HepG2 (cell line): ENCODE data around the gene SLC5A10. TPM values are rescaled to one million over a fixed set of nuclear protein-coding genes. Genes with fewer than 3 reads are reported as not detected.

Experiments
- ARID2 ChIP-seq: sonication (generic); formaldehyde crosslinking; IDR thresholded peaks from 2 replicates; pipeline ENCODE4 v1.8.1; 2022; ENCODE audit warnings: mild to moderate bottlenecking, missing genetic modification reagents, borderline replicate concordance
- ARNT2 ChIP-seq: sonication (generic); formaldehyde crosslinking; IDR thresholded peaks from 2 replicates; pipeline ENCODE4 v1.8.0; 2022; ENCODE audit warnings: mild to moderate bottlenecking, low read depth, missing genetic modification reagents, moderate library complexity
- CEBPZ ChIP-seq: IDR thresholded peaks from 2 replicates; pipeline ENCODE4 v1.6.1; 2012; ENCODE audit warnings: low read length, improper control_type of control experiment
- CHCHD3 ChIP-seq: sonication (generic); formaldehyde crosslinking; IDR thresholded peaks from 2 replicates; pipeline ENCODE4 v1.8.0; 2022; ENCODE audit warnings: mild to moderate bottlenecking, missing genetic modification reagents, moderate library complexity
- GPBP1L1 ChIP-seq: sonication (generic); formaldehyde crosslinking; IDR thresholded peaks from 2 replicates; pipeline ENCODE4 v1.5.0; 2020; ENCODE audit warnings: mild to moderate bottlenecking, missing genetic modification reagents
- HIVEP1 ChIP-seq: sonication (generic); formaldehyde crosslinking; IDR thresholded peaks from 2 replicates; pipeline ENCODE4 v1.4.0; 2020; ENCODE audit warnings: mild to moderate bottlenecking, missing genetic modification reagents
- IKZF4 ChIP-seq: sonication (generic); formaldehyde crosslinking; IDR thresholded peaks from 2 replicates; pipeline ENCODE4 v1.5.1; 2020; ENCODE audit warnings: borderline replicate concordance, mild to moderate bottlenecking, low read depth, missing genetic modification reagents; ENCODE audit errors: not compliant biosample characterization
- MIER2 ChIP-seq: IDR thresholded peaks from 2 replicates; pipeline ENCODE4 v1.6.1; 2016; ENCODE audit warnings: missing biosample characterization, missing genetic modification reagents
- RAD51 ChIP-seq: fragments of 450-650 bp; IDR thresholded peaks from 2 replicates; pipeline ENCODE4 v1.6.1; 2016; ENCODE audit warnings: borderline replicate concordance
- RARA ChIP-seq: IDR thresholded peaks from 2 replicates; pipeline ENCODE4 v1.6.1; 2016; ENCODE audit warnings: missing genetic modification reagents, missing compliant biosample characterization
- ZBTB1 ChIP-seq: sonication (generic); formaldehyde crosslinking; IDR thresholded peaks from 2 replicates; pipeline ENCODE4 v1.4.0; 2020; ENCODE audit warnings: missing genetic modification reagents, borderline replicate concordance
- ZBTB42 ChIP-seq: sonication (generic); formaldehyde crosslinking; IDR thresholded peaks from 2 replicates; pipeline ENCODE4 v1.5.0; 2020; ENCODE audit warnings: mild to moderate bottlenecking, missing genetic modification reagents
- ZFP1 ChIP-seq: IDR thresholded peaks from 2 replicates; pipeline ENCODE4 v1.6.1; 2016
- ZIK1 ChIP-seq: sonication (generic); formaldehyde crosslinking; IDR thresholded peaks from 2 replicates; pipeline ENCODE4 v1.5.0; 2020; ENCODE audit warnings: mild to moderate bottlenecking, low read depth, missing genetic modification reagents, borderline replicate concordance
- ZNF207 ChIP-seq: fragments of 450-650 bp; IDR thresholded peaks from 2 replicates; pipeline ENCODE4 v1.6.1; 2016; ENCODE audit warnings: antibody characterized with exemption, borderline replicate concordance
- ZNF446 ChIP-seq: sonication (generic); formaldehyde crosslinking; IDR thresholded peaks from 2 replicates; pipeline ENCODE4 v1.5.0; 2020; ENCODE audit warnings: mild to moderate bottlenecking, missing genetic modification reagents
- ZNF607 ChIP-seq: sonication (generic); formaldehyde crosslinking; IDR thresholded peaks from 2 replicates; pipeline ENCODE4 v1.5.1; 2020; ENCODE audit warnings: missing genetic modification reagents, mild to moderate bottlenecking, borderline replicate concordance
- ZNF629 ChIP-seq: sonication (generic); formaldehyde crosslinking; conservative IDR thresholded peaks from 2 replicates; pipeline ENCODE4 v1.5.0; 2020; ENCODE audit warnings: missing genetic modification reagents
- polyA plus RNA-seq, 8 experiments: library from polyadenylated mRNA; depleted of rRNA in 3 of 8; stranded (reverse) in 7 of 8; unstranded in 1 of 8; fragments of >200 nt; fragmentation: Illumina TruSeq in 4 of 8; extraction: Trizol in 4 of 8; gene quantifications; 2 replicates each; pipeline versions ENCODE4 v1.2.1 to v1.2.3, GENCODE V29; 2011 to 2016; ENCODE audit warnings: low read depth in 4 of 8, missing spikeins in 1 of 8, mixed read lengths in 1 of 8; ENCODE audit not compliant: insufficient read depth in 1 of 8
- total RNA-seq, 5 experiments: library from RNA; depleted of rRNA; stranded (reverse); fragments of >200 nt; fragmentation: Illumina TruSeq; extraction: Trizol; gene quantifications; 2 replicates each; pipeline ENCODE4 v1.2.3, GENCODE V29; 2016; ENCODE audit warnings: low read depth in 1 of 5
- TF ChIP-seq, protein P1 (sequence below): sonication (generic); formaldehyde crosslinking; IDR thresholded peaks from 2 replicates; pipeline ENCODE4 v1.4.0; 2020; ENCODE audit warnings: missing genetic modification reagents, mild to moderate bottlenecking, borderline replicate concordance
- TF ChIP-seq, protein P2 (sequence below): IDR thresholded peaks from 2 replicates; pipeline ENCODE4 v1.6.1; 2016; ENCODE audit warnings: mild to moderate bottlenecking, missing biosample characterization, missing genetic modification reagents

The SLC5A10 gene
- total and polyA plus RNA-seq, 2 of the 13 experiments (the other 11 are each of a cell fraction or from before 2014, with no cell fraction given): 0.05 TPM; not detected in 1

- TF ChIP-seq CEBPZ: no peak
- no peak for TF ChIP-seq CHCHD3 (CRISPR knock-in tag)
- TF ChIP-seq, protein P1, sequence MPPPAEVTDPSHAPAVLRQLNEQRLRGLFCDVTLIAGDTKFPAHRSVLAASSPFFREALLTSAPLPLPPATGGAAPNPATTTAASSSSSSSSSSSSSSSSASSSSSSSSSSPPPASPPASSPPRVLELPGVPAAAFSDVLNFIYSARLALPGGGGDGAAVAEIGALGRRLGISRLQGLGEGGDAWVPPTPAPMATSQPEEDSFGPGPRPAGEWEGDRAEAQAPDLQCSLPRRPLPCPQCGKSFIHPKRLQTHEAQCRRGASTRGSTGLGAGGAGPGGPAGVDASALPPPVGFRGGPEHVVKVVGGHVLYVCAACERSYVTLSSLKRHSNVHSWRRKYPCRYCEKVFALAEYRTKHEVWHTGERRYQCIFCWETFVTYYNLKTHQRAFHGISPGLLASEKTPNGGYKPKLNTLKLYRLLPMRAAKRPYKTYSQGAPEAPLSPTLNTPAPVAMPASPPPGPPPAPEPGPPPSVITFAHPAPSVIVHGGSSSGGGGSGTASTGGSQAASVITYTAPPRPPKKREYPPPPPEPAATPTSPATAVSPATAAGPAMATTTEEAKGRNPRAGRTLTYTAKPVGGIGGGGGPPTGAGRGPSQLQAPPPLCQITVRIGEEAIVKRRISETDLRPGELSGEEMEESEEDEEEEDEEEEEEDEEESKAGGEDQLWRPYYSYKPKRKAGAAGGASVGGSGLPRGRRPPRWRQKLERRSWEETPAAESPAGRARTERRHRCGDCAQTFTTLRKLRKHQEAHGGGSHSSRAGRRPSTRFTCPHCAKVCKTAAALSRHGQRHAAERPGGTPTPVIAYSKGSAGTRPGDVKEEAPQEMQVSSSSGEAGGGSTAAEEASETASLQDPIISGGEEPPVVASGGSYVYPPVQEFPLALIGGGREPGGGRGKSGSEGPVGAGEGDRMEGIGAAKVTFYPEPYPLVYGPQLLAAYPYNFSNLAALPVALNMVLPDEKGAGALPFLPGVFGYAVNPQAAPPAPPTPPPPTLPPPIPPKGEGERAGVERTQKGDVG (CRISPR knock-in tag): peak; percentile 95; the same call in 1 of the 2 replicates
- no peak for TF ChIP-seq GPBP1L1 (CRISPR knock-in tag)
- peak; percentile 100 for TF ChIP-seq HIVEP1 (CRISPR knock-in tag)
- TF ChIP-seq IKZF4: peak; percentile 58
- peak; percentile 82 for TF ChIP-seq RAD51
- no peak for TF ChIP-seq ZNF207
- TF ChIP-seq ZFP1: peak; percentile 93
- TF ChIP-seq ZBTB42 (CRISPR knock-in tag): peak; percentile 100
- peak; percentile 64 for TF ChIP-seq ZNF629 (CRISPR knock-in tag)
- TF ChIP-seq ARNT2 (CRISPR knock-in tag): peak; percentile 65; the same call in 1 of the 2 replicates
- TF ChIP-seq ZNF446: no peak
- no peak for TF ChIP-seq ZBTB1 (CRISPR knock-in tag)
- TF ChIP-seq, protein P2, sequence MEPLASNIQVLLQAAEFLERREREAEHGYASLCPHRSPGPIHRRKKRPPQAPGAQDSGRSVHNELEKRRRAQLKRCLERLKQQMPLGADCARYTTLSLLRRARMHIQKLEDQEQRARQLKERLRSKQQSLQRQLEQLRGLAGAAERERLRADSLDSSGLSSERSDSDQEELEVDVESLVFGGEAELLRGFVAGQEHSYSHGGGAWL (CRISPR knock-in tag): peak; percentile 76; the same call in 1 of the 2 replicates
- no peak; the same call in 1 of the 2 replicates for TF ChIP-seq ARID2
- TF ChIP-seq ZIK1 (CRISPR knock-in tag): peak; percentile 63; the same call in 1 of the 2 replicates
- TF ChIP-seq ZNF607 (CRISPR knock-in tag): peak; percentile 92
- TF ChIP-seq RARA (CRISPR knock-in tag): peak; percentile 99
- peak; percentile 83; the same call in 1 of the 2 replicates for TF ChIP-seq MIER2
Measured at GRCh38 chr17:18988546-18989173, 36.7 kb downstream of the SLC5A10 start (continued).
